HT1080 (cell line): ENCODE data around the gene TBX18. TPM values are rescaled to one million over a fixed set of nuclear protein-coding genes. Genes with fewer than 3 reads are reported as not detected.
A peak's percentile ranks its signal among the peaks of the same experiment; 100 is the strongest.

Experiments
- DNase-seq: peaks from one replicate; pipeline ENCODE4 v3.0.0-alpha.2; 2015; ENCODE audit warnings: low read depth
- total RNA-seq: library from RNA; depleted of rRNA; stranded (reverse); fragments of >200 nt; shearing (Covaris generic); gene quantifications from 2 replicates; pipeline ENCODE4 v1.2.3, GENCODE V29; 2014

The TBX18 gene
- total RNA-seq, 1 experiment from 2014 or later, result 5.9 TPM

DNA sequence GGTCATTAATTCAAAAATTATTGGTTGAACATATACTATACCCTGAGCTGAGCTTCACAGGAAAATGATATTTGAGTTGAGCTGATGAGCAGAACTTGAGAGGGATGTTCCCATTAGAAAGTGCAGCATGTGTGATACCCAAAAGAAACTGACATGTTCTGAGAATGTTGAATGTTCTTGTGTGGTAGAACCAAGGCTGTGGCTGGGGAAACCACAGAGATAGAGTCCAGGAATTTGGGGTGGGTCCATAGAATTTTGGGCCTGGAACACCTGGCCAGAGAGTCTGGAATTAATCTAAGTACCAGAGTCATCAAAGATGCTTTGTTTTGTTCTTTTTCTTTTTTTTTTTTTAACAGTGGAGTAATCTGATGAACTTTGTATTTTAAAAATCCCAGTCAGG, 88.7 kb downstream of the TBX18 start:
- DNase-seq, result no peak

DNA sequence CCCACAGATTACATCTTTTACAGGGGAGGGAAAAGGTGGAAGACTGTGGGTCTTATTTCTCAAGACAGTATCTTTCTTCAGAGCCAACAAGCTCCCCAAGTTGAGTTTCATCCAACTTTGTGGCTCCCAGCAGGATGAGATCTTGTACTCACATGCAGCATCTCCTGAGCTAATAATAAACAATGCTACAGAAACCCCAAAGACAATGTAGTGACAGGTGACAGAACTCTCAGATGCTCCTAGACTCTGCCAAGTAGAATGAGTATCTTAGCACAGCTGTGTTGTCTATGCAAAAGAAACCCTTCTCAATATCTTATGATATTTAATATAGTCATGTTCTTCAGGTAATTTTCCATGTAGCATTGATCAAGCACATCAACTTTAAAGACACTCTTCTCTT, 90.0 kb downstream of the TBX18 start:
- DNase-seq, result no peak

GRCh38 chr6:84671183-84671582, 93.2 kb downstream of the TBX18 start:
- DNase-seq, result peak; percentile 17

DNA sequence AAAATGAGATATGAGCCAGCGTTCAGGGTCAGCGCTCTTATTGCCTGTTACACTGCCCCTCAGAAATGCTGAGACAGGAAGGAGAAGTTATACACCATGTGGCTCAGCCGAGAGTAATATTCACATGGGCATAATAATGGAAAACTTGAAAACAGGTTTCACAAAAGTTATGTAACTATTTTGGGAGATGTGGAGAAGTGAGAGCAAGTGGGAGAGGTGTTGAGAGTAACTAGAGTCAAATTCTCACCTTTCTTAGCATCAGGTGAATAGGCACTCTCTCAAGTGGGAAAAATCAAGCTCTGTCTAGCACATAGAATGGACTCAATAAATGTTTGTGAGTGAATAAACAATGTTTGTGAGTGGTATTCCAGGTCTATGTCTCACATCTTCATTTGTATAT, 94.5 kb downstream of the TBX18 start:
- DNase-seq, result no peak

GRCh38 chr6:84667252-84668213, 96.9 kb downstream of the TBX18 start:
- DNase-seq, result no peak

DNA sequence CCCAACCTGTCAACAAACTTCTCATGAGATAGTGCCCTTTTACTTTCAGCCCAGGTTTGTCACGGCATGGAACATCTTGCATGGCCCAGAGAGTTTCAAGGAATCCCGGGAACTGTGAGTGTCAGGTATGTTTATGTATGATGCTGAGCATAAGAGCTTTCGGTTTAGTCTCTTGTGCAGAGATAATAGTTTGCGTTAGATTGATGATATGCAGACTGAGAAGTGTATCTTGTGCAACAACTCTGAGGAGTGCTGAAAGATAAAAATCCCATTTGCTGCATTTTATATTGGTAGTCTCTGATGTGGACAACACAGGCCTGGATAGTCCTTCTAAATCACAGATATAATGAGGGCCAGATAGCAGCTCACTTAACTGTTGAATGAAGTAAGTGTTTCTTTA, 99.0 kb downstream of the TBX18 start:
- DNase-seq, result no peak

DNA sequence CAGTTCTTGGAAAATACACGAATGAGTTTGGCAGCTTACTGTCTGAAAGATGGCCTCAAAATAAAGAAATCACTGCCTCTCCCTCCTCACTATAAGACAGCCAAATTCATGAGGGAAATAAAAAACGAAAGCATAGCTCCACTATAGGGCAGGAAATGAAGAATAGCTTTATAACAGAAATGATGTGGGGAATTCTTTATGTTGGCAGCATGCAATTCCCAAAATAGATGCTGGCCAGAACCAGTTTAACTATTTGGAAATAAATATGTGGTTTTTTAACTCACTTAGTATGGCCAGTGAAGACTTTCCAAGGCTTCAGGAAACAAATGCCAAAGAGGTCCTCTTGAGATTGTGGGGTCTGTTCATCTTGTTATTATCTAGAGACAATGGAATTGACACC, 100.5 kb downstream of the TBX18 start:
- no peak for DNase-seq

GRCh38 chr6:84657486-84657885, 106.9 kb downstream of the TBX18 start:
- DNase-seq, result peak; percentile 43

GRCh38 chr6:84657025-84657424, 107.4 kb downstream of the TBX18 start:
- no peak for DNase-seq

DNA sequence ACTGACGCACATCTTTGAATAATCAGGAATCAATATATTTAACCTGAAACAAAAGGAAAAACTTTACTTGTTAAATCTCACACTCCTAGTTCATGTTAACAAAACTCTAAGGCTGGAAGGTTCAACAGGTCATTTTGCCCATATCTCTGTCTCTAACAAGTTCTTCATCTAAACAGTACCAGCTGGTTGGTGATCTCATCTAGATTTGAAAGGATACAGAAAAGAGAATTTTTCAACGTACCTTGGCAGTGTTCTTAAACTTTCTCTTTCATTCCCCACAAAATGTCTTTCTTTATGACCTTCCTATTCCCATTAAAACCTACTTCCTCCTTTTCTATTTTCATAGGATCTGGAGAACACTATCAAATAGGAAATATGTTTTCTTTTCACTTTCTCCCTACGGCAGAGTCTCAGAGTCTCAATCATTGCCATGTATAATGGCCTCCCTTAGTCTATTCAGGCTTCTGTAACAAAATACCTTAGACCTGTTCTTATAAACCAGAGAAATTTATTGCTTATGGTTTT, 111.3 kb downstream of the TBX18 start:
- no peak for DNase-seq

DNA sequence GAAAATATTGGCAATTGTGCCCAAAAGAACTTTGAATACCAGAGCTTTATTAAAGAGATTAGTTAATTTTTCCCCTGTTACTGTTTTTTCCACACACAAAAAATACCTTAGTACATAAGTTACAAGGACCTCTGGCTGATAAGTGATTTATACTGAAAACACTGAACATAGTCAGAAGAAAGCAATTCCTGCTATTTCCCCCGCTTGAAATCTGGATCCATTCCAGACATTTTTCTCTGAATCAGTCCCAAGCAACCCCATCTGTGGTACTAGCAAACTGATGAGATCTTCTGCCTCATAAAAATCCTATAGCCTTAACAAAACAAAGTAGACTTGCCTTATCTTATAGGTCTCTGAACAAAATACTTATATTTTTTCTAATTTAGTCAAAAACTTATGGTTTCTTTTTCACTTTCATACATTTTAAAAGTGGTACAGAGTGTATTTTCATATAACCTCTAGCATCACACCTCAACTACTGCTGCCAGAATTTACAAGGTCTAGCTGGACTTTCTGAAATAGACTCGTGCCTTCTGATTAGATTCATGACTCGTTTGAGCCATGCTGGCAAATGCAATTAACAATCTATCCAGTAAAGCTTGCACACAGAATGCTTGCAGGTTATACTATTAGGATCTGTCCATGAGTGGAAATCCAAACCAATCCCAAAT, 111.9 kb downstream of the TBX18 start:
- peak; percentile 92 for DNase-seq

- no peak for DNase-seq
Measured at GRCh38 chr6:84651583-84651982, 112.8 kb downstream of the TBX18 start.

DNA sequence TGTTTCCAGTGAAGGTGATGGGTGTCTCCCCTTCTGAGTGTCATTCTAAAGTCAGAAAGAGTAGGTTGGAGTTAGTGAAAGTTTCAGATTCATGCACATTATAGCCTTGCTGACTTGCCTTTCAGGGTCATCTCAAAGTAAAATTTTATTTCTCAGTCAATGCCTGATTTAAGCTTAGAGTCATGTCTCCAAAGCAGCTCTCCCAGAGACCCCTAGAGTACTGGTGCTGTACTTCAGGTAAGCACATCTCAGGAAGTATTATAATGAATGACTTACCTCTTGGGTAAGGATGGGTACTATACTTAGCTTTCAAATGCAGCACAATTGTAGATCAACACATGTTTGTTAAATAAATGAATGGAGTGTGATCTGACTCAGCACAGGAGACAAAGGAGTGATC, 116.0 kb downstream of the TBX18 start:
- DNase-seq, result no peak

DNA sequence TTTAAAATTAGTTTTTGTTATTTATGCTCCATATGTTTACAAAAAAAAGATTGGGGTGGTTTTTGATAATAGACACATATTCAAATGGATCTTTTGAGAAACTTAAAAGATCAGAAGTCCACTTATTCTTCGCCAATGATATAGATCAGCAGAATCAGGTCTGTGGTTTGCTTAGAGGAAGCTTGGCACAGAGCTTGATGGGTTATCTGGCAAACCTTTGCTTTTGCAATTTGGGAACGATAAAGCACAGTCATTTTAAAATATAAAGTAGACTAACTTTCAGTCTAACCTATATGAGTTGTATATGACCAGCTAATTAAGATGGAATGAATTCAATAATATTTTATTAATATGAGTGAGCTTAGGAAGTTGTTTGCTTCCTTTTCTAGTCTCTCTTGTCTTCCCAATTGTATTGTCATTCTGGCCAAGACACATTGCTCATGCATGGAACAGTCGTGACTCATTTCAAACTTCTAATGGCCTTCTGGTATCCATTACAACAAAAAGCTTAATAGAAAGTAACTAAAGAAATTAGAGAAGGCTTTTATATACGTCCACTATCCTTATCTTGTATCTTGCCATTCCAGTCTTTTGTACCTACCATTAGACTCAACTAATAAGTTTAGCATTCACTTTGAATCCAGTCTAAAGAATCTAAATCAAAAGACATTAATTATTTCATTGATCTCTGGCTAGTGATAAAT, 118.7 kb downstream of the TBX18 start:
- DNase-seq, result peak; percentile 76

DNA sequence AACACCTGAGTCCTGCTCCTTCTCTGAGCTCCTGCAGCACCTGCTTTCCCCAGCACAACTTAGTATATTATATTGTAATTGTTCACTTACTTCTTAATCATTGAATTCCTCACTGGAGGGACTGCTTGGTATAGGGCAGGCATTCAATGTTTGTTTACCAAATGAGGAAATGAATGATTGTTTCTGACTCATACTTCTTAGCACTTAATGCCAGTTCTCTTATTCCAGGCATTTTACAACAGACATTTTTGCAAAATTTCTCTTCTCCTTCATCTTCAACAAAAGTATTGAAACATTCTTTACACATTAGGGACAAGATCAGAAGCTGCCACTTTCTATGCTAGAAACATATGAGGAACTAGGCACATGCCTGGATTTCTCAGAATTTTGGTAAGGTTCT, 119.4 kb downstream of the TBX18 start:
- DNase-seq, result peak; percentile 80

DNA sequence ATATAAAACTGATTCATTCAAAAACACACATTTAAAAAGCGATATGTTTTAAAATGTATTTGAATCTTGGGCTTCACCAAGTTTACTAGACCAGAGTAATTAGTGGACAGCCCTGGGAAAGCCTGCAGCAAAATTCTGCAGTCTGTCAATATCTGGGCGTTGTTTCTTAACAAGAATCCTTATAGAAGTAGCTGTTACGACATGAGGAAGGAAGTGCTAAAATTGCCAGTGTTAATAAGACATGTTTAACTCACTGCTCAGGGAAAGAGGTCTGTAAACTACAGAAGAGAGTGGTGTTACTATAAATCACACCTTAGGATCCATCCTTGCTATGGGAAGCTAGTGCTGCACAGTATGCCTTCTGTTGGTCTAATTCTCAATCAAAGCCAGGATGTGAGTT, 120.6 kb downstream of the TBX18 start:
- DNase-seq, result no peak

- no peak for DNase-seq
Measured at GRCh38 chr6:84641076-84641475, 123.3 kb downstream of the TBX18 start.

GRCh38 chr6:84639396-84639795, 125.0 kb downstream of the TBX18 start:
- no peak for DNase-seq

GRCh38 chr6:84638286-84638685, 126.1 kb downstream of the TBX18 start:
- no peak for DNase-seq
